KG1 (cell line): ENCODE measurements around the gene ROR2.
"Not testable (repeated sequence)": the region's sequence is repeated elsewhere in the genome, so short reads cannot be mapped to it uniquely, and the experiment has no call there.

Source experiments
- DNase-seq: peaks from one replicate; lab custom pipeline; 2025; lab: John Stamatoyannopoulos, UW

The ROR2 gene

GRCh38 chr9:91924090-91924489, 25.9 kb downstream of the ROR2 start:
- DNase-seq = no peak

GRCh38 chr9:91923145-91923544, 26.9 kb downstream of the ROR2 start:
- no peak for DNase-seq

- no peak for DNase-seq
Observed at GRCh38 chr9:91921371-91921770, 28.7 kb downstream of the ROR2 start.

- no peak for DNase-seq
Observed at GRCh38 chr9:91920630-91921350, 29.2 kb downstream of the ROR2 start.

- no peak for DNase-seq
Observed at GRCh38 chr9:91919621-91920020, 30.4 kb downstream of the ROR2 start.

GRCh38 chr9:91917436-91917835, 32.6 kb downstream of the ROR2 start:
- no peak for DNase-seq

- DNase-seq = no peak
Observed at GRCh38 chr9:91915524-91916263, 34.3 kb downstream of the ROR2 start.

GRCh38 chr9:91914937-91915336, 35.1 kb downstream of the ROR2 start:
- DNase-seq = no peak

GRCh38 chr9:91914404-91914803, 35.6 kb downstream of the ROR2 start:
- no peak for DNase-seq

- no peak for DNase-seq
Observed at GRCh38 chr9:91913986-91914385, 36.0 kb downstream of the ROR2 start.

- DNase-seq = no peak
Observed at GRCh38 chr9:91913096-91913495, 36.9 kb downstream of the ROR2 start.

GRCh38 chr9:91911657-91912056, 38.4 kb downstream of the ROR2 start:
- DNase-seq = no peak

GRCh38 chr9:91909256-91909655, 40.8 kb downstream of the ROR2 start:
- DNase-seq = not testable (repeated sequence)

GRCh38 chr9:91908746-91909145, 41.3 kb downstream of the ROR2 start:
- no peak for DNase-seq

- no peak for DNase-seq
Observed at GRCh38 chr9:91908293-91908623, 41.8 kb downstream of the ROR2 start.

- DNase-seq = no peak
Observed at GRCh38 chr9:91907484-91908292, 42.3 kb downstream of the ROR2 start.

GRCh38 chr9:91905991-91906469, 44.0 kb downstream of the ROR2 start:
- no peak for DNase-seq

GRCh38 chr9:91905237-91905650, 44.8 kb downstream of the ROR2 start:
- DNase-seq = no peak

- no peak for DNase-seq
Observed at GRCh38 chr9:91904588-91905236, 45.3 kb downstream of the ROR2 start.

- DNase-seq = no peak
Observed at GRCh38 chr9:91903126-91903911, 46.7 kb downstream of the ROR2 start.

GRCh38 chr9:91902475-91903125, 47.4 kb downstream of the ROR2 start:
- no peak for DNase-seq
